ENCODE data around the gene PTPRK. TPM values are rescaled to one million over a fixed set of nuclear protein-coding genes. Genes with fewer than 3 reads are reported as not detected.

The PTPRK gene
- total and polyA plus RNA-seq, 2 experiments from 2014 or later, result 26.9 to 56.4 TPM

DNA sequence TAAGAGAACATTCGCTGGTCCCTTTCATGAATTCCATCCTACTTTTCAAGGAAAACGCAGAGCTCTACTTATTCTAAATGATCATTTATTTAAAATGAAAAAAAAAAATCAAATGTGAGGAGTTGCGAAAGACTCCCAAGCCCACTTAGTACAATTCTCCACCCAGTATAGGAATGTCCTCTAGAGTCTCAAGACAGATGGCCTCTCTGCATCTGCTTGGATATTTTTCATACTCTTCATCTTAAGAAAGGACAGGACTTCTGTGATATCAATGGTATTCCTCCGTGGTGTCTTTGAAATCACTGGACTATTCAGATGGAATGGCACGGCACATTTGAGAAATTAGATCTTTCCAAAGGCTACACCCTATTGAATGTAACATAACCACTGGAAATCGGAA lies 107.1 kb downstream of the PTPRK start:
- Histone ChIP-seq H3K4me3 (no peak overlapping the region), H3K27me3 (ENCODE audit: insufficient read depth) (no peaks in the 10 kb centered on the region), H4K20me1 (replicated peaks; ENCODE audit: insufficient read depth) (no peaks in the 10 kb centered on the region), H3K79me2 (replicated peaks; ENCODE audit: insufficient read depth) (peaks cover 46% of the 10 kb centered on the region), H2AFZ (no peak overlapping the region), H3K4me2 (no peak overlapping the region), H3K27ac (ENCODE audit: low read depth) (no peak overlapping the region), H3K36me3 (ENCODE audit: insufficient read depth) (no peaks in the 10 kb centered on the region), H3F3A (replicated peaks; ENCODE audit: low read depth) (no peaks in the 10 kb centered on the region), H3K9me2 (ENCODE audit: insufficient read depth) (no peaks in the 10 kb centered on the region), H3K4me1 (ENCODE audit: insufficient read depth) (no peaks in the 10 kb centered on the region; the same call in 1 of the 2 replicates)
- H3K27me3 Mint-ChIP-seq (ENCODE audit: insufficient read depth, low read depth, poor library complexity), result no peaks in the 10 kb centered on the region
- H3K4me1 Mint-ChIP-seq, result peaks cover 6% of the 10 kb centered on the region; the same call in 2 of the 3 replicates
- TF ChIP-seq POLR2AphosphoS5 (IDR thresholded peaks at IDR 0.05; ENCODE audit: low read depth), result no peak
- no peak for TF ChIP-seq ZNF331 (CRISPR knock-in tag; IDR thresholded peaks at IDR 0.05; ENCODE audit: low read depth)
- no peak for TF ChIP-seq NANOG (IDR thresholded peaks at IDR 0.05; ENCODE audit: borderline replicate concordance)
- TF ChIP-seq JUNB (IDR thresholded peaks at IDR 0.05; ENCODE audit: unreplicated experiment), result no peak
- TF ChIP-seq ZNF462 (CRISPR knock-in tag; IDR thresholded peaks at IDR 0.05), result no peak
- TF ChIP-seq STAT1 (IDR thresholded peaks at IDR 0.05; ENCODE audit: unreplicated experiment), result no peak
- TF ChIP-seq EZH2phosphoT487 (IDR thresholded peaks at IDR 0.05; ENCODE audit: unreplicated experiment), result no peak
- TF ChIP-seq CREB1 (CRISPR knock-in tag; IDR thresholded peaks at IDR 0.05; ENCODE audit: low read depth), result no peak
- no peak for TF ChIP-seq CTCF (conservative IDR thresholded peaks at IDR 0.05; ENCODE audit: low read depth in 2 of 2)
- no peak overlapping the region for H3K27ac Mint-ChIP-seq
- DNase-seq (ENCODE audit: low spot score) (no peak), ATAC-seq (no peak)
- H3K36me3 Mint-ChIP-seq (ENCODE audit: low read depth), result no peaks in the 10 kb centered on the region; the same call in 2 of the 3 replicates
- H3K4me3 Mint-ChIP-seq, result no peak overlapping the region
- no peaks in the 10 kb centered on the region for H3K9me3 Mint-ChIP-seq
